CD4-positive, alpha-beta T cell treated with Interleukin-1 beta for 1 hour (primary cell): ENCODE data around the gene NR2E1.

Source experiments
- DNase-seq, 2 donors: peaks; one replicate each; pipeline ENCODE4 v3.0.0-alpha.2; 2020 to 2022

NR2E1 gene

DNA sequence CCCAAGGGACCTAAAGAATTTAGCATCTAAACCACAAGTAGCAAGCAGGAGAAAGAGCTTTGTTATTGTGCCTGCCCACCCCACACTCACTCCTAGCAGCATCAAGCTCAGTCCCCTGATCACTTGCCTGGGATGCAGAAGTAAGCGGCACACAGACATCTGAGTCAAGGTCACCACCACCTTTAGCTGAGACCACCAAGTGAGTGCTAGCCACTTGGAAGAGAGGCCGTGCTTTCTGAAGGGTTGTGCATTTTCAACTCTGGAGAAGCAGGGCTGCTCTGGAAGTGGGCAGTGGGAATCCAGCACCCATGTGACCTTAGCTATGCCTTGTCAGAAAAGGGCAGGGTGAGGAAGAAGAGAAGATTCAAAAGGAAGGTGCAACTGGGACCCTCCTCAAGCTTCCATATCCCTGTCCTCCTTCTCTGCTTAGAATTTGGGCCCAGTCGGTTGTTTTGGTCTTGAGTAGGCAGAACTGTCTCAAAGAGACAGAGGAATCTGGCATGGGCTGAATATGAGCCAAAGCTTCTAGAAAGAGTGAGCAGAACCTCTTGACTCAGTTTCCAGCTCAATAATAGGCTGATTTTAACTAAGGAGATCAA is 6.2 kb downstream of the NR2E1 start:
- no peak for DNase-seq

DNA sequence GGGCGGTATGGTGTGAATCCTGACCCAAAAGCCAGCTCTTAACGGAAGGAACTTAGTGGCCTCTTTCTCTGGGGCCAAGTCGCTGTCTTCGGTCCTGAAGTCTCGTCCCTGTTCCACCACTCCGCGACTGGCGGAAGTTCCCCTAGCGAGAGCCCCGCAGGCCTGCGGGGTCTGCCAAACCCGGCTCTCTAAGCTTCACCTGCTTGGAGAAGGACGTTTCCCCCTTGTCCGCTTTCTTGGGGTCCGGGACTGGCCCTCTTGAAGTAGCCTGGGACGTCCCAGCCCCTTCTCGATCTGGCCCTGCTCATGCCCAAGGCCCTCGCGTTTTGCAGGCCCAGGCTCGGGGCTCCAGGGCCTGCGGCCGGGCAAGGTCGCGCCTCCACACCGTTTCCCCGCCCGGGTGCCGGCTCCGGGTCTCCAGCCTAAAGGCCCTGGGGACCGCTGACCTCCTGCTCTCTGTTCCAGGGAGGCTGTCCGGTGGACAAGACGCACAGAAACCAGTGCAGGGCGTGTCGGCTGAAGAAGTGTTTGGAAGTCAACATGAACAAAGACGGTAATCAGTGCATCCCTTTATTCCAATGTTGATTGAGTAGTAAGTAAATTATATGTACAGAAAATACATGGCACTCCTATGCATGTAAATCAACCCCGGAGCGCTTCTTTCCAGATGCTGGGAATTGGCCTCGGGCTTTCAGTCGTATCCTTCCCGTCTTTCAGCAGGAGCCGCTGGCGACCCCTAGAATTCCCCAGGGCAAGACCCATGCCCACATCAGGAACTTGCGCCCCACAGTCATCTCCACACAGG is 8.8 kb downstream of the NR2E1 start:
- no peak for DNase-seq

DNA sequence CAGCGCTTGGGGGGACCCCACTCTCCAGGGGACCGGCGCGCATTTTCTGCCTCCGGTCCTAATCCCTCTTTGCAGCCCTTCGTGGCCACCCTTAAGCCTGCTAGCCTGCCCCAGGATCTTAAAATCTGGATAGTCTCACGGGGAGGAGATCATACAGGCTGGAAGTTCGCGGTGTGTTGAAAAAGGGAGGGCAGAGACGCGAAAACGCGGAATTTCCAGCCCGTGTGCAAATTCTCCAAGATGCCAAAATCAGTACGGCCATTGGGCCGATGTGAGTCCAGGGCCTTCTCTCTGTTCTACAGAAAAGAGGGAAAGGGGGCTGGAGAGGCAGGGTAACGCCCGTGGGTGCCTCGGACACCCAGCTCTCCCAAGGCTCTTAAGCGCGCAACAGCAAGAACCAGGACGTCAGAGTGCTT is 9.4 kb downstream of the NR2E1 start:
- no peak for DNase-seq

DNA sequence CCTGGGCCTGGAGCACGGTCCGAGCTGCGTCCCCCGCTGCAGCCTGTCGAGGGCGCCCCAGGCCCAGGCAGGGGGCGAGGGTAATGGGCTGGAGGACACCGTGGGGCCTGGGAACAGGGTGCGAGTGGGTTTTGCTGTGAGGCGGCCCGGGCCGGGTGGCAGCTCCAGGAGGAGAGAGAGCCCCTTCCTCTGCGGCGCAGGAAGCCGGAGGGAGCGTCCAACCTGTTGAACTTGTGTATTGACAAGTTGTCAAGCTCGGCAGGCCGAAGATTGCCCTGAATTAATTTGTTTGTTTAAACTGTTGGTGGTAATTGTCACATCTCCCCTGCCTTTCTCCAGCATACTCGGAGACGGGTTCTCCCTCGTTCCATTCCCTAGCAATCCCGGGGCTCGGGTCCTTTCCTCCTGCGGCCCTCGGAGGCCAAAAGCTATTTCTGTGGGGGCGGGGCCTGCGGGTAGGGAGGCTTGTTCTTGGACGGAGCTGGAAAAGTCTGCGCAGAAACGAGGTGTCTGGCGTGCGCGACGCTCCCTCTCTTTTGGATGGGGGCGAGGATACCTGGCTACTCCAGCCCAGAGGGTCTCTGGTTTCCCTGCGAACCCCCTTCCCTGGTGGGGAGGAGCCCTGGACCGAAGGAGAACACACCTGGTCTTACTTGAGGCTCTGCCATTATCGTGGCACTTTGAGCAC is 9.9 kb downstream of the NR2E1 start:
- DNase-seq, result no peak

DNA sequence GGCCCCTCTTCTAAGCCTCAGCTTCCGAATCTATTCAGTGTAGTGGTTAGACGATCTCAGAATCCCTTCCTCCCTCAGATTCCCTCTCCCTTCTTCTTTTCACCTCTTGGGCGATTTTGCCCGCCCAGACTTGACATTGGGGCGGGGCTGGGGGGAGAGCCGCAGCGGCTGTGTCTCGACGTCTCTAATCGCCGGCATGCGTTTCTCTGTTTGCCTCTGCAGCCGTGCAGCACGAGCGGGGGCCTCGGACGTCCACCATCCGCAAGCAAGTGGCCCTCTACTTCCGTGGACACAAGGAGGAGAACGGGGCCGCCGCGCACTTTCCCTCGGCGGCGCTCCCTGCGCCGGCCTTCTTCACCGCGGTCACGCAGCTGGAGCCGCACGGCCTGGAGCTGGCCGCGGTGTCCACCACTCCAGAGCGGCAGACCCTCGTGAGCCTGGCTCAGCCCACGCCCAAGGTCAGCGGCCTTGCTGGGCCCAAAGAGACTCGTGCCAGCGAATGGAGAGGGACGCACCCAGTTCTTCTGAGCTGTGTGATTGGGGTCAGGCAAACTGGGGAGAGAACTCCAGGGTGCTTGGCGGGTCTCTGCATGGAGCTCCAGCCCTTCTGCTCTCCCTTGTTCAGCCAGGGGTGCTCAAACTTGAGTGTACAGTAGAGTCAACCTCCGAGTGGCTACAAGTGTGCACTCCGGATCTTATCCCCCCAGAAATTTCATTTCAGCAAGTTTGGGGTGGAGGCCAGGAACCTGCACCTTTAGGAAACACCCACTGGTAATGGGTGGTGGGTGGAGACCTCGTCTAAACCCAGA is 10.7 kb downstream of the NR2E1 start:
- DNase-seq, result no peak

DNA sequence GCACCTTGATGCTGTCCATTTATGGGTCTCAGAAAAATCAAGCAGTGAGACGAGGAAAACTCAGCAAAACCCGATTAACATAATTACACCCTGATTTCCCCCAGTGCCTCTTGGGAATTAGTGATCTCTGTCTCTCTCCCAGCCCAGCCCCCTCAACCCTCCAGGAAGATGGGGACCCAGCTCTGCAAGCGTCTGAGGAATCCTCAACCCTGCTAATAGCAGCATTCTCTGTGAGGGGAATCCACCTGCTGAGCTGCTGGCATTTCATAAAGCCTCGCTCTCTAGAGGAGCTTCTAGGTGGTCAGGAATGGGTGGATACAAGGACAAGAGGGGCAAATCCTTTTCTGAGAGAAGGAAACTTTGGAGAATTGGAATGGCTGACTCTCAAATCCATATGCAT is 13.9 kb downstream of the NR2E1 start:
- DNase-seq, result no peak

DNA sequence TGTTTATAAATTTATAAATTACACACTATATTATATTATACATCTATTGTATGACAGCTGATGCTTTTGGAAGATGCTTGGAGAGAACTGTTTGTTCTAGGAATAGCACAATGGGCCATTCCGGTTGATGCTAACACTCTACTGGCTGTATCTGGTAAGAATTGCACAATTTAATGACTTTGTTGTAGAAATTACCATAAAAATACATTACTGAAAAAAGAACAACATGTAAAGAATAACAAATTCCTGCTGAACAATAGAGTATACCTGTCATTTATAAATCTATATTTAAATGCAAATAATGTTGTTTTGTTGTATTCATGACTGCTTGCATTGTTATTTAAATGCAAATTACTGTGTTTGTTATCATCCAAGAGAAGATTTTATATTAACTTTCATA is 14.4 kb downstream of the NR2E1 start:
- no peak for DNase-seq

DNA sequence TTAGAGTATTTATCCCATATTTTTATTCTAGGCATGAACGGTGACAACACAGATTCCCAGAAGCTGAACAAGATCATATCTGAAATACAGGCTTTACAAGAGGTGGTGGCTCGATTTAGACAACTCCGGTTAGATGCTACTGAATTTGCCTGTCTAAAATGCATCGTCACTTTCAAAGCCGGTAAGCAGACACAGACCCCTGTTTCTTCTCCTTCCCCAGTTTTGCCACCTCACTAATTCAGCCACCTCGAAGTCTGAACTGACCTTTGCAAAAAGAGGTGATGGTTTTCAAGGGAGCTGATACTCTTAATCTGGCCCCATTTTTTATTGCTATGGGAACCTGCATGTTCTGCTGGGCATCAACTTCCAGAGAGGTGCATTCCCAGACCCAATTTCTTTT is 15.0 kb downstream of the NR2E1 start:
- no peak for DNase-seq

DNA sequence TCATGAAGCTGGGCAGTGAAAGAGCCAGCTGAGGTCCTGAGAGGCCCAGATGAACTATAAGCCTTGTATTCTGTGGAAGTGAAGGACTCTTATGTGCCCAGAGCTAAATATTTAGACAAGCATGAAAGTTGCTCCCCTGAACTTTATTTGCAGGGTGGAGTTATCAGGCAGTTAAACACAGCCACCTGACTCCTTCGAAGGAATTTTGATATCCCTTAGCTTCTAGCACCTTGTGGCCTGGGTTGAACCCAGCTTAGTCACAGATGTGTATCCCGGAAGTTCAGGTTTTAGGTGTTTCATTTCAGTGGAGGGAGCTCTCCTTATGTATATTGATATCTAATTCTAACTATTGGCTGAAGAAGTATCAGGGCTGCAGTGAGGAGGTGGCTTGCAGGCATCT is 20.4 kb downstream of the NR2E1 start:
- no peak for DNase-seq

DNA sequence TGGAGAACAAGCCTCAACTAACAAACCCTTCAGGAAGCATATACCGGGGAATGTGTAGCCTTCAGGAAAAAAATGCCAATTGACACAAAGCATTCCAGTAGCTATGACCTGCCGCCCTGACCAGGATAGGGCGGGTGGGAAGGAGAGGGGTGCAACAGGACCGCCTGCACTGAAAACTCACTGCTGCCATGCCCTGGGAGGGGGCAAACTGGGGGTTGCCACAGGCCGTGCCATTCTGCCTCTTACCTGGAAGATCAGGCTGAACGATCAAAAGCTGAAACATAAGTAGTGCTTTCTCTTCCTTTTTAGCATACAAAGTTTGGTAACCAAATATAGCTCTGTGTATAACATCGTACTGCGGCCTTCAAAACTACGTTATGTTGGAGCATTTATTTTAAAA is 21.7 kb downstream of the NR2E1 start:
- no peak for DNase-seq

DNA sequence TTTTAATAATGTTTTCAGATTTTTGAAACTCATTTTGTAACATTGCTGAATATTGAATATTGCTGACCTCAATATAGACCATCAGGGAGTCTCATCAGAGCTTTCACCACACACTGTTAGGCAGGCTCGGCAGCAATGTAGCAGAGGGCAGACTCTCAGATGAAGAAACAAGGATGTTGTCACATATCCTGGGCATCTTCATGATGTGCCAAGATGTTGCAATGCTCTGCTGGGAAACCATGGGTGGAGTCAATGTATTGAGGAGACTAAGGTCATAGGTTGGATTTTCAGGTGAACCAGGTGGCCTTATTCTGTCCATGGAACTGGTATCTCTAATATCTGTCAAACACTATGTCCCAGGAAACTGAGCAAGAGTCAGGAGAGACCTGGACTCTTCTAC is 27.3 kb downstream of the NR2E1 start:
- DNase-seq, result no peak

DNA sequence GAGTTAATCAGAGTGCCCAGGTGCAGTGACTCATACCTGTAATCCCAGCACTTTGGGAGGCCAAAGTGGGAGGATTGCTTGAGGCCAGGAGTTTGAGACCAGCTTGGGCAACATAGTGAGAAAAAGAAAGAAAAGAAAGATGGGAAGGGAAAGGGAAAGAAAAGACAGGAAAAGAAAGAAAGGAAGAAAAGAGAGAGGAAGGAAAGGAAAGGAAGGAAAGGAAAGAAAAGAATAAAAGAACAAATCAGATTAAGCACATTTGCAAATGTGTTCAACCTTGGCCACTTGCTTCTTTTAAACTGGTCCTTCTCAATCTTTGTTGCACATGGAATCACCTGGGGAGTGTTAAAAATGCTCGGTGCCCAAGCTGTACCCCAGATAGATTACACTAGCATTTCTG is 28.0 kb downstream of the NR2E1 start:
- DNase-seq, result no peak

DNA sequence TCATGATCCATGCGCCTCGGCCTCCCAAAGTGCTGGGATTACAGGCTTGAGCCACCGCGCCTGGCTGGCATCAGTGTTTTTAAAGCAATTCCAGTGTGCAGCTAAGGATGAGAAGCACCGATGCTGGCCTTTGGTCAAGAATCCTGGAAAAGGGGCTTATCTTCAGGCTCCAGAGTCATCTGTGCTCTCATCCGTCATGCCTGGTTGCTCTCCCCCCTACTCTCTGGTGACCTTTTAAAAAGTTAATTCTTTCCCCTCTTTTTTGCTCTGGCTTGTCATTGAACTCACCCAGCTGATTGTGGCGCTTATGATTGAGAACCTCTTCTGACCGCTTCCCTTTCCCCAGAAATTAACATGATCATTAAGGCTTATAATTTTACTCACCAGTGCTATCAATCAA is 28.7 kb downstream of the NR2E1 start:
- no peak for DNase-seq

DNA sequence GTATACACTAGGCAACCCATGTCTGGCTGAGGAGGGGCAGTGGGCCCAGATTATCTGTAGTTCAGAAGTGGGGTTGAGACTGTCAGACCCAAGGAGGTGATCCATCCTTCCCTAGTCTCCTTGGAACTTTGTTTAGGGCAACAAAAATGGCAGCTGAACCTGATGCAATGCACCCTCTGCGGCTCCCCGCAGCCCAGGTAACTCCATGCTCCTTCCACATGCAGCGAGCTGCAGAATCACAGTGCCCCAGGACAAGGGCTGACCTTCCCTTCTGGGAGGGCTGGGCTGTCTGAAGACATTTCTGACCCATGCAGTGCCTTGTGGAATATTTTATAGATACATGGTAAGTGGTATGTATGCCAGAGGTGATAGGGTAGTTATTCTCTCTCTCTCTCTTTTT is 29.4 kb downstream of the NR2E1 start:
- no peak for DNase-seq

DNA sequence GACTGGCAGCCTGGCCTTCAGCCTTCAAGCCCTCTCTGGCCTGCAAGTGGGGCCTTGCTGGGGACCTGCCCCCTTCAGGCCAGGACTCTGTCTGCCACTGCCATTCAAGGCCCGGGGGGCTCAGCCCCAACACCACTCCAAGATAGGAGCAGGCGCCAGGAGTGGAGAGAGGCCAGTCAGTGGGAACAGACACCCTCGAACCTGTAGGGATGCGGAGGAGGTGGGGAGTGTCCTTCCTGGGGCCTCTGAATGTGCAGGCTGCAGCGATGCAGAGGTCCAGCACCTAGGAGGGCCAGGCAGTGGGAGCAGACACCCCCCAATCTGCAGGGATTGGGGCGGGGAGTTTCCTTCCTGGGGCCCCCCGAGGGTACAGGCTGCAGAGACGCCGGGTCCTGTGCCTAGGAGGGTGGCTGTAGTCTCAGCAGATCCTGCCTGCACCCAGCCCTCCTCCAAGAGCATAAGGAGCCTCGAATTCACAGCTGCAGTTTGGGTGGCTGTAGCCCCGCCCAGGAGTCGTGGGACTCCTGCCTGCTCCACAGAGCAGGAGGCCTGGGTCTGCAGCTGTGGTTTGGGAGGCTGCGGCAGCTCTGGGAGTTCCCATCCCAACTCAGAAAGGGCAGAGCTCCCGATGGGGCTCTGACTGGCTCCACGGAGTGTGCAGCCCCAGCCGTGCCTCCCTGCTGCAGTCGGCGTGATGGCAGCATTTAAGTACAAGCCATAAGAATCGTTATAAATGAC is 33.1 kb downstream of the NR2E1 start:
- no peak for DNase-seq

DNA sequence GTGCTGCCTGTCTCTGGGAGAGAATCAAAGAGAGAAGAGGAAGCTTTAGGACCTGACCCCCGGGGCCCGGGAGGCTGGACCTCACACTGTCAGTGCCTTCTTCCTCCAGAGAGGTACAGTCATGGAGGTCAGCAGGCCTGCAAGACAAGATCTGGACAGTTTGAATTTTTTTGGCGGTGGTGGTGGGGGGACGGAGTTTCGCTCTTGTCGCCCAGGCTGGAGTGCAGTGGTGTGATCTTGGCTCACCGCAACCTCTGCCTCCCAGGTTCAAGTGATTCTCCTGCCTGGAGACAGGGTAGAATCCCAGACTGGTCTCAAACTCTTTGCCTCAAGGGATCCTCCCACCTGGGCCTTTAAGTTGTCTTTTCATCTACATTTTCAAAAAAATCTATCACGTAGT is 34.4 kb downstream of the NR2E1 start:
- no peak for DNase-seq

DNA sequence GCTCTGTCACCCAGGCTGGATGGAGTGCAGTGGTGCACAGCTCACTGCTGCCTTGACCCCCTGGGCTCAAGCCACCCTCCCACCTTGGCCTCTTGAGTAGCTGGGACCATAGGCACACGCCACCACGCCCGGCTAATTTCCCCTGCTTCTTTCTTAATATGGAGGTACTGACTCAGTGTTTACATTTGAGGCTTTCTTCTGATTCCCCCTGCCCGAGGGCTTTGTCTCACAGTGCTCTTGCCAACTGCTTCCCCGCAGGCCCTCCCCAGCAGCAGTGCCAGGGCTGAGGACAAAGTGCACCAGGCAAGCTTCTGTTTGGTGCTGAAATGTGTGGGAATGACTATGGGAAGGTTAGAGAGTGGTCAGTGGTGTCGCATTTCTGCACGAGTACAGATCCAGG is 34.8 kb downstream of the NR2E1 start:
- no peak for DNase-seq

DNA sequence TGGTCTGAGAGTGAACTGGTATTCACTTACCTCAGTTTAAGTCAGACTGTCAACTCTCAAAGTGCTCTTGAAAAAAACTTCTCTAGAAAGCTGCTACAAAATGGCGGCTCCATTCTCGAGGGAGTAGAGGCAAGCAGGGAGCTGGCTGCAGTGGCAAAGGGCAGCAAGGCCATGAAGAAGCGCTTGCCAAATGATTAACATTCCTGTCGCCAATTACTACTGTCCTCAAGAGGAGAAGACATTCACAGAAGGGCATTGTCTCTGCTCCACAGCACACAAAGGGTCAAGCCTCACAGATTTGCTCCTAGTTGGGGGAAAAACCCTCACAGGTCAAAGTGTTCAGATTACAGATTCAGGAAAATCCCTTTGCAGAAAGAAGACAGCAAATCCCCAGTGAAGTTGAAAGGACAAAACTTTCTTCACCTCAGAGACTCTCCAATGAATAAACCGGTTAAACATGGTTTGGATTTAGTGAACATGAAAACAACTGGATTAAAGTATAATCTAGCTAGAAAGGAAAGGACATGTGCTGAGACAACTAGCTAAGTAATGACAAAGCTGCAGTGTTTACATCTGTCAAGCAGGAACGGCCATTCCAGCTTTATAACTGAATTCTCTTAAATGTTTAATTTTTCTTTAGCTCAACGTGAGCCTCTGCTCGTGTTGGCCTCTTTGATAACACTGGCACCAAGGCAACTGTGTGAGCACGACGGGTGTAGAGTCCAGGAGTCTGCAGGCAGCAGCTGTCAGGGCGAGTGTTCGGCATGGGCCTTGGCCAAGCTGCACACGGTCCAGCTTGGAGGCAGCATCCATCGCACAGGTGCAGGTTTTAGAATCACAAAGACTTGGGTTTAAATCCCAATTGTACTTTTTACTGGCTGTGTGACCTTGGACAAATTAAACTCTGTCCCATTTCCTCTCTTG is 37.6 kb downstream of the NR2E1 start:
- no peak for DNase-seq

DNA sequence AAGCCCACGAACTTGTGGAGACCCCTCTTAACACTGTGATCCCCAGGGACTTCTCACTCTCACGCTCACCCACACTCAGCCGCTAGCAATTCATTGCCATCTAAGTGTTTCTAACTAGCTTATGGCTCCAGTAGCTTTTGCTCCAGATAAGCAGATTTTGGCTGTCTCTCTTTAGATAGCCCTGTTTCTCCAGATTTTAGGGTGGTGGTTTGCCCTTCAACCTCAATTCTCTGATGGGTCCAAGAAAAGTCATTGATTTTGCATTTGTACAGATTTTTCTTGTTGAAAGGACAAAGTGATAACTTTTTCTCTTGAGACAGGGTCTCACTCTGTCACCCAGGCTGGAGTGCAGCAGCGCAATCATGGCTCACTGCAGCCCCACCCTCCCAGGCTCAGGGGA is 41.2 kb downstream of the NR2E1 start:
- no peak for DNase-seq

DNA sequence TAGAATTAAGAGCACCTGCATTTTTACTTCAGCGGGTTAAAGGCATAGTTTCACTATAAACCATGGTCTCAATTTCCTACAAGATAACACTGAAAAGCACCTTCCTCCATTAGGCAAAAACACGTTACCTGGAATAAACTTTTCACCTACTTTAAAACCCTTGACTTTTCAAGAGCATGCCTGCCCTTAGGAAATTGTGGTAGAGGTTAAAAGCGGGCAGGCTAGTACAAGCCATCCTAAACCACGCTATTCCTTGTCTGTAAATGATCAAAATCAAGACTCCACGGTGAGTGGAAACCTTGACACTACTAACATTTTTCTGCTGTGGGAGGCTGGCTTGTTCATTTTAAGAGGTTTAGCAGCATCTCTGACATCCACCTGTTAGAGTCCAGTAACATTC is 43.9 kb downstream of the NR2E1 start:
- DNase-seq, result no peak

DNA sequence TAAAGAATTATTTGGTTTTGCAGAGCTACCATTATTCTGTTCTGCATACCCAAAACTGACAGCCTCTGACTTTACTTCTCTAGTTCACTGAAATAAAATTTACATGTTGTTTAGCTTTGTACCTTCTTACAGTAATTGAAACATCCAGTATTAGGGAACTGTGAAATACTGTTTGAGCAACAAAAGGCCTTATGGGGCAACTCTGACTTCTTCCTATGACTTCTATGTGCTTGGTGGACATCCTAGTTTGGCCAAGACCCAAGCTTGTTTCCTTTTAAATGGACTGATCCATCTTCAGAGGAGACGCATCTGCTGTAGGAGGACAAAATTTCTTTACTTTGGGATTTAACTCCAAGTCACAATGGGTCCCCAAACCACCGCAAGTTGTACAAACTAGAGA is 44.7 kb downstream of the NR2E1 start:
- DNase-seq, result no peak

DNA sequence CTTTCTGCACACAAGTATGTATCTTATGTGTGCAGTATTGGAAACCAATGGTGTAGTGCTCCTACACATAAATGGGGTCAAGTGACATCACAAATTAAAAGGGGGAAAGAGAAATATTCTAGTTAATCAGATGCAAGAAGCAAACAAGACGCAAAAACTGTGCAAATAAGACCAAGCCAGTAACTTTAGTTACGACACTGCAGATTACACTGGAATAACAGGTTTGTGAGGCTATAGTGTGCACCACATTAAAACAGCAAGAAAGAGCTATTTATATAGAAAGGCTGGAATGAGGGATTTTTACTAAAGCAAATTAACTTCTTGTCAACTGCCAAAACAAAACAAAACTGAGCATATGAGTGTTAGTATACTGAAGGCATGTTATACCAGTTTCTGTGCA is 45.8 kb downstream of the NR2E1 start:
- DNase-seq, result no peak
